ENCODE measurements around the gene CEBPZ.

The CEBPZ gene

GRCh38 chr2:37156857-37157714 lies 74.3 kb downstream of the CEBPZ start, which contains the start of gene EIF2AK2:
Gene EIF2AK2 (minus strand): TSS chr2:37156980. CDS start chr2:37147806, 9,174 bp downstream.
- ChIA-PET CTCF (interaction anchor here (1.1 to 4.3 kb wide), 3 partner anchors 11 to 70 kb away, joined by 3 to 48 read pairs (median 4); no protein-coding TSS in a partner anchor), POLR2A (interaction anchor here (0.6 kb wide), 2 partner anchors 25 to 720 kb away, joined by 3 to 4 read pairs; no protein-coding TSS in a partner anchor)
- H3K4me3 ChIP-seq (ENCODE audit: low read depth, low read length), result peak within 1 kb of the TSS; percentile 78
- TF ChIP-seq CTCF (IDR thresholded peaks at IDR 0.05; ENCODE audit: insufficient read depth, low read length, missing control alignments), result no peak
- DNase-seq (ENCODE audit: low read depth, low spot score), result no peak

GRCh38 chr2:37156071-37156856 lies 75.1 kb downstream of the CEBPZ start:
- H3K4me3 ChIP-seq (ENCODE audit: low read depth, low read length), result peak overlapping the region; percentile 78
- ChIA-PET POLR2A (interaction anchor here (0.6 kb wide), 2 partner anchors 26 to 721 kb away, joined by 3 to 4 read pairs; no protein-coding TSS in a partner anchor), CTCF (interaction anchor here (1.1 to 4.3 kb wide), 2 partner anchors 12 to 33 kb away, joined by 4 to 48 read pairs; no protein-coding TSS in a partner anchor)
- DNase-seq (ENCODE audit: low read depth, low spot score), result no peak
- TF ChIP-seq CTCF (IDR thresholded peaks at IDR 0.05; ENCODE audit: insufficient read depth, low read length, missing control alignments), result no peak

- ChIA-PET CTCF (interaction anchor here (0.8 to 1.2 kb wide), 3 partner anchors 9 to 14 kb away, joined by 3 to 4 read pairs (median 3); no protein-coding TSS in a partner anchor), POLR2A (no interaction called here)
- no peak for DNase-seq (ENCODE audit: low read depth, low spot score)
- TF ChIP-seq CTCF (IDR thresholded peaks at IDR 0.05; ENCODE audit: insufficient read depth, low read length, missing control alignments), result no peak
- 0 out of 2 replicates have a peak overlapping the region, but pooled peaks have one; percentile 1 for H3K4me3 ChIP-seq (ENCODE audit: low read depth, low read length)
Observed at GRCh38 chr2:37154785-37155184, 76.6 kb downstream of the CEBPZ start.

- no peak for DNase-seq (ENCODE audit: low read depth, low spot score)
- ChIA-PET POLR2A (no interaction called here), CTCF (no interaction called here)
- TF ChIP-seq CTCF (IDR thresholded peaks at IDR 0.05; ENCODE audit: insufficient read depth, low read length, missing control alignments), result no peak
- H3K4me3 ChIP-seq (ENCODE audit: low read depth, low read length), result no peak overlapping the region
Observed at GRCh38 chr2:37153224-37153623, 78.2 kb downstream of the CEBPZ start.
